HG03045 (cell line): ENCODE results near the gene HHLA2.
"Not testable (repeated sequence)": the region's sequence is repeated elsewhere in the genome, so short reads cannot be mapped to it uniquely, and the experiment has no call there.

Source experiments
- ATAC-seq: cut with Tn5 transposase; IDR thresholded peaks from one replicate; pipeline ENCODE4 v1.9.1; 2021; ENCODE audit warnings: mild to moderate bottlenecking, moderate library complexity; ENCODE audit not compliant: unreplicated experiment

HHLA2 gene

GRCh38 chr3:108341911-108342310, 45.6 kb downstream of the HHLA2 start:
- no peak for ATAC-seq

GRCh38 chr3:108342837-108343486, 46.6 kb downstream of the HHLA2 start:
- ATAC-seq: peak; percentile 69

GRCh38 chr3:108343491-108343890, 47.1 kb downstream of the HHLA2 start:
- ATAC-seq: no peak

- ATAC-seq: no peak
These were observed 49.3 kb downstream of the HHLA2 start for GRCh38 chr3:108345492-108346205.

- no peak for ATAC-seq
These were observed 50.2 kb downstream of the HHLA2 start for GRCh38 chr3:108346301-108347227.

- ATAC-seq: no peak
These were observed 55.8 kb downstream of the HHLA2 start for GRCh38 chr3:108352176-108352575.

GRCh38 chr3:108354562-108354961, 58.2 kb downstream of the HHLA2 start:
- ATAC-seq: no peak

- no peak for ATAC-seq
These were observed 60.7 kb downstream of the HHLA2 start for GRCh38 chr3:108357042-108357441.

GRCh38 chr3:108359011-108359410, 62.7 kb downstream of the HHLA2 start:
- ATAC-seq: no peak

GRCh38 chr3:108376026-108376425, 79.7 kb downstream of the HHLA2 start:
- no peak for ATAC-seq

- no peak for ATAC-seq
These were observed 81.0 kb downstream of the HHLA2 start for GRCh38 chr3:108377384-108377783.

- ATAC-seq: no peak
These were observed 82.0 kb downstream of the HHLA2 start for GRCh38 chr3:108378153-108378951.

GRCh38 chr3:108378952-108379342, 82.6 kb downstream of the HHLA2 start:
- not testable (repeated sequence) for ATAC-seq

GRCh38 chr3:108380128-108380795, 83.9 kb downstream of the HHLA2 start:
- ATAC-seq: no peak

- no peak for ATAC-seq
These were observed 85.3 kb downstream of the HHLA2 start for GRCh38 chr3:108381529-108382140.

GRCh38 chr3:108383306-108383705, 87.0 kb downstream of the HHLA2 start:
- no peak for ATAC-seq

GRCh38 chr3:108387063-108387462, 90.7 kb downstream of the HHLA2 start:
- ATAC-seq: no peak

GRCh38 chr3:108388136-108389132, 92.1 kb downstream of the HHLA2 start:
- peak; percentile 63 for ATAC-seq
